Neural cell (in vitro differentiated cells): Measurements from ENCODE around the gene SCUBE2. TPM values are rescaled to one million over a fixed set of nuclear protein-coding genes. Genes with fewer than 3 reads are reported as not detected.

ENCODE experiments used
- H2AFZ ChIP-seq: fragments of 200-600, 300-800 bp; sonication (generic), shearing (Covaris generic); 2 replicates; pipeline ENCODE4 v1.6.0; 2014; ENCODE audit warnings: low read depth, mild to moderate bottlenecking, antibody characterized with exemption, low read length, moderate library complexity
- H3F3A ChIP-seq: fragments of 200-600 bp; shearing (Covaris generic); 2 replicates; pipeline ENCODE4 v1.6.1; 2016; ENCODE audit warnings: mild to moderate bottlenecking, moderate library complexity, mixed read lengths, antibody characterized with exemption, low read length; ENCODE audit not compliant: insufficient read depth, poor library complexity, severe bottlenecking
- H3K27ac ChIP-seq: fragments of 200-600, 300-800 bp; sonication (generic), shearing (Covaris generic); 2 replicates; pipeline ENCODE4 v1.5.1; 2014; ENCODE audit warnings: mild to moderate bottlenecking, low read length, moderate library complexity
- H3K27me3 ChIP-seq: fragments of 300-800, 200-600 bp; sonication (generic), shearing (Covaris generic); 2 replicates; pipeline ENCODE4 v1.6.0; 2014; ENCODE audit warnings: mild to moderate bottlenecking, low read depth, low read length, moderate library complexity; ENCODE audit not compliant: insufficient read depth
- H3K36me3 ChIP-seq: fragments of 300-800, 200-600 bp; sonication (generic), shearing (Covaris generic); 2 replicates; pipeline ENCODE4 v1.5.1; 2014; ENCODE audit warnings: mild to moderate bottlenecking, antibody characterized with exemption, low read length, moderate library complexity; ENCODE audit not compliant: insufficient read depth
- H3K4me2 ChIP-seq: fragments of 300-800, 200-600 bp; sonication (generic), shearing (Covaris generic); 2 replicates; pipeline ENCODE4 v1.6.0; 2014; ENCODE audit warnings: mild to moderate bottlenecking, low read length
- H3K4me3 ChIP-seq: fragments of 300-800, 200-600 bp; sonication (generic), shearing (Covaris generic); 2 replicates; pipeline ENCODE4 v1.5.1; 2014; ENCODE audit warnings: mild to moderate bottlenecking, low read length, moderate library complexity
- H3K79me2 ChIP-seq: fragments of 200-600 bp; shearing (Covaris generic); replicated peaks from 2 replicates; pipeline ENCODE4 v1.6.0; 2014; ENCODE audit warnings: mild to moderate bottlenecking, low read length, moderate library complexity; ENCODE audit not compliant: insufficient read depth
- H3K9ac ChIP-seq: fragments of 300-800, 200-600 bp; sonication (generic), shearing (Covaris generic); 2 replicates; pipeline ENCODE4 v1.6.1; 2016; ENCODE audit warnings: mild to moderate bottlenecking, low read length, mixed read lengths
- H3K9me2 ChIP-seq: fragments of 200-600 bp; shearing (Covaris generic); 2 replicates; pipeline ENCODE4 v1.6.1; 2016; ENCODE audit warnings: mild to moderate bottlenecking, low read length, mixed read lengths; ENCODE audit not compliant: insufficient read depth
- H3K9me3 ChIP-seq: fragments of 200-600, 300-800 bp; sonication (generic), shearing (Covaris generic); 2 replicates; pipeline ENCODE4 v1.6.1; 2016; ENCODE audit warnings: mild to moderate bottlenecking, mixed run types, low read length, moderate library complexity, mixed read lengths
- H4K20me1 ChIP-seq: fragments of 200-600 bp; shearing (Covaris generic); 2 replicates; pipeline ENCODE4 v1.6.1; 2016; ENCODE audit warnings: mild to moderate bottlenecking, mixed run types; ENCODE audit not compliant: insufficient read depth
- CTCF ChIP-seq: fragments of 450-650 bp; IDR thresholded peaks from 2 replicates; pipeline ENCODE4 v1.5.1; 2014; ENCODE audit warnings: antibody characterized with exemption, mild to moderate bottlenecking, moderate library complexity; ENCODE audit not compliant: poor library complexity, severe bottlenecking
- EP300 ChIP-seq: fragments of 450-650 bp; conservative IDR thresholded peaks from 2 replicates; pipeline ENCODE4 v1.6.1; 2014; ENCODE audit warnings: antibody characterized with exemption, mild to moderate bottlenecking, moderate library complexity; ENCODE audit not compliant: poor library complexity, severe bottlenecking
- EZH2 ChIP-seq: fragments of 200-600, 300-800 bp; shearing (Covaris generic), sonication (generic); IDR thresholded peaks from 2 replicates; pipeline ENCODE4 v1.6.1; 2014; ENCODE audit warnings: antibody characterized with exemption, low read length, borderline replicate concordance, mild to moderate bottlenecking; ENCODE audit not compliant: insufficient read depth, poor library complexity, severe bottlenecking
- MXI1 ChIP-seq: fragments of 450-650 bp; conservative IDR thresholded peaks from 2 replicates; pipeline ENCODE4 v1.6.1; 2014; ENCODE audit warnings: antibody characterized with exemption, mild to moderate bottlenecking; ENCODE audit not compliant: poor library complexity, severe bottlenecking
- POLR2AphosphoS5 ChIP-seq: IDR thresholded peaks from 2 replicates; pipeline ENCODE4 v1.6.1; 2012
- RAD21 ChIP-seq: fragments of 450-650 bp; conservative IDR thresholded peaks from 2 replicates; pipeline ENCODE4 v1.6.1; 2014; ENCODE audit warnings: antibody characterized with exemption, mild to moderate bottlenecking, moderate library complexity
- REST ChIP-seq: IDR thresholded peaks from 2 replicates; pipeline ENCODE4 v1.6.1; 2012; ENCODE audit warnings: borderline replicate concordance
- SMC3 ChIP-seq: fragments of 450-650 bp; conservative IDR thresholded peaks from 2 replicates; pipeline ENCODE4 v1.6.1; 2014; ENCODE audit warnings: antibody characterized with exemption, mild to moderate bottlenecking, moderate library complexity; ENCODE audit not compliant: poor library complexity
- TAF1 ChIP-seq: IDR thresholded peaks from 2 replicates; pipeline ENCODE4 v1.6.1; 2012; ENCODE audit warnings: low read depth
- polyA plus RNA-seq: library from polyadenylated mRNA; depleted of rRNA; stranded (reverse); fragments of >200 nt; gene quantifications from 2 replicates; pipeline ENCODE4 v1.2.3, GENCODE V29; 2014

SCUBE2 gene
- polyA plus RNA-seq, 1 donor from 2014 or later = 2.6 TPM

GRCh38 chr11:9037963-9038362 is 53.4 kb downstream of the SCUBE2 start:
- H3K27ac ChIP-seq = no peak overlapping the region
- no peak overlapping the region for H3K4me2 ChIP-seq
- H3K4me3 ChIP-seq = no peak overlapping the region
- no peak overlapping the region for H2AFZ ChIP-seq
- H3K36me3 ChIP-seq = no peaks in the 10 kb centered on the region
- no peaks in the 10 kb centered on the region for H3K79me2 ChIP-seq
- H3F3A ChIP-seq = no peaks in the 10 kb centered on the region
- H3K9me3 ChIP-seq = no peaks in the 10 kb centered on the region
- TF ChIP-seq RAD21 = no peak
- TF ChIP-seq TAF1 = no peak
- TF ChIP-seq MXI1 = no peak
- TF ChIP-seq POLR2AphosphoS5 = no peak
- no peak for TF ChIP-seq SMC3
- TF ChIP-seq EZH2 = no peak
- no peak for TF ChIP-seq CTCF
- no peak for TF ChIP-seq REST
- TF ChIP-seq EP300 = no peak
- no peaks in the 10 kb centered on the region for H3K27me3 ChIP-seq
- H4K20me1 ChIP-seq = no peaks in the 10 kb centered on the region
- H3K9ac ChIP-seq = no peak overlapping the region
- H3K9me2 ChIP-seq = no peaks in the 10 kb centered on the region

- H3K79me2 ChIP-seq = no peaks in the 10 kb centered on the region
- no peak overlapping the region for H3K4me2 ChIP-seq
- no peaks in the 10 kb centered on the region for H3K36me3 ChIP-seq
- H3K9ac ChIP-seq = no peak overlapping the region
- no peak overlapping the region for H2AFZ ChIP-seq
- H4K20me1 ChIP-seq = no peaks in the 10 kb centered on the region
- H3K9me3 ChIP-seq = no peaks in the 10 kb centered on the region
- no peak overlapping the region for H3K4me3 ChIP-seq
- no peaks in the 10 kb centered on the region for H3K9me2 ChIP-seq
- H3K27ac ChIP-seq = no peak overlapping the region
- no peaks in the 10 kb centered on the region for H3K27me3 ChIP-seq
- no peaks in the 10 kb centered on the region for H3F3A ChIP-seq
- TF ChIP-seq EZH2 (no peak), SMC3 (no peak), EP300 (no peak), TAF1 (no peak), REST (no peak), CTCF (no peak), POLR2AphosphoS5 (no peak), RAD21 (no peak), MXI1 (no peak)
These were observed 54.2 kb downstream of the SCUBE2 start for GRCh38 chr11:9037046-9037780.
